ENCODE results near the gene RAB27B.

RAB27B gene

DNA sequence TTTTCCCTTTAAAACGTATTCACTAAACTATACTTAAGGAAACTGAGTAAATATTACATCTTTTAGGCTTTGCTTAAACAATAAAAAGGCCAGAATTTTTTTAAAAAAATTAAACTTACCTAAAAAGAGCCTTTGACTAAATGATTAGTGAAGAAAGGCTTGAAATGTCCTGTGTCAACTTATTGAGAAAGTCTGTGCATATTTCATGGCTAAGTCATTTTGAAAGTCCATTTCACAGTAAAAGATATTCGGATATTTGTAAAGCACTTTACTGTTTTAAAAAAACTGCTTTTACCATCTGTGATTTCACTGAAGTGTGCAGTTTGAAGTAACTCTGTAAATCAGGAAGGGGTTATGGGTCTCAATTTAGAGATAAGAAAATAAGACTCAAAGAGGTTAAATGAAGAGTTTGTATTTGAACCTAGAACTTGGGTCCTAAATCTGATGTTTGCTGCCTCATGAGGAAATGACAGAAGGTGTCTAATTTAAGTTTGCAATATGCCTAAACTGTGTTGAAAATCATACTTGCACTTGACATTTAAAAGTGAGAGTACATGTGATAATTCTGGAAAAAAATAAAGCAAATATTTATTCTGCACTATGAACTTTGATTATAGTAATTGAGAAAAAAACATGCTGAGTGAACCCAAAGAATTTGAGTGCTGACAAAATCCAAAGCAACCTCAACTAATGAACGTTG, 50.5 kb downstream of the RAB27B start:
- H3K27me3 ChIP-seq (replicated peaks; ENCODE audit: control insufficient read depth, insufficient read depth, low read length, poor library complexity, severe bottlenecking): no peaks in the 10 kb centered on the region
- H3K4me3 ChIP-seq (ENCODE audit: insufficient read depth, low read depth, low read length, poor library complexity, severe bottlenecking): no peak overlapping the region
- H3K36me3 ChIP-seq (ENCODE audit: control insufficient read depth, insufficient read depth, low read length): no peaks in the 10 kb centered on the region
- H3K9me3 ChIP-seq (ENCODE audit: control insufficient read depth, low read length): no peaks in the 10 kb centered on the region
- H3K4me1 ChIP-seq (ENCODE audit: control insufficient read depth, insufficient read depth, low read length, poor library complexity, severe bottlenecking): no peaks in the 10 kb centered on the region
- H3K27ac ChIP-seq (ENCODE audit: insufficient read depth, low read length, poor library complexity, severe bottlenecking): no peak overlapping the region
- DNase-seq: no peak

DNA sequence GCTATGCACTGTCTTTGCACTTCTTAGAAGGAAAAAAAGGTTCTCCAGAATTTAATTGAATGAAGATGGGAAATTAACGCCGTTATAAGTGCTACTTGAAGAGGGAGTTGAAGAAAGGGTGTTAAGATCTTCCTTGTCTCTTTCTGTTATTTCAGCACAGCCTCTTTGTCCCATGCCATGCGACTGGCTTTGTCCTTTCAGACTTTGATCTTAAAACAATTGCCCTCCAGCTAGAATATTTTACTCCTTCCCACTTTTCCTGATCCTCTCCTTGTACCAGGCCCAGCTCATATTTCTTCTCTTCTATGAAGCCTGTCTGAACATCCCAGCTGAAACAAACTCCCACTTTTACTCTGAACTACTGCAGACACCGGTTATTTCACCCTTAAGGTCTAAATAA, 51.4 kb downstream of the RAB27B start:
- Histone ChIP-seq H3K4me1 (ENCODE audit: control insufficient read depth, insufficient read depth, low read length, poor library complexity, severe bottlenecking) (no peaks in the 10 kb centered on the region), H3K4me3 (ENCODE audit: insufficient read depth, low read depth, low read length, poor library complexity, severe bottlenecking) (no peak overlapping the region), H3K9me3 (ENCODE audit: control insufficient read depth, low read length) (no peaks in the 10 kb centered on the region), H3K36me3 (ENCODE audit: control insufficient read depth, insufficient read depth, low read length) (no peaks in the 10 kb centered on the region), H3K27me3 (replicated peaks; ENCODE audit: control insufficient read depth, insufficient read depth, low read length, poor library complexity, severe bottlenecking) (no peaks in the 10 kb centered on the region), H3K27ac (ENCODE audit: insufficient read depth, low read length, poor library complexity, severe bottlenecking) (no peak overlapping the region)
- DNase-seq: no peak

DNA sequence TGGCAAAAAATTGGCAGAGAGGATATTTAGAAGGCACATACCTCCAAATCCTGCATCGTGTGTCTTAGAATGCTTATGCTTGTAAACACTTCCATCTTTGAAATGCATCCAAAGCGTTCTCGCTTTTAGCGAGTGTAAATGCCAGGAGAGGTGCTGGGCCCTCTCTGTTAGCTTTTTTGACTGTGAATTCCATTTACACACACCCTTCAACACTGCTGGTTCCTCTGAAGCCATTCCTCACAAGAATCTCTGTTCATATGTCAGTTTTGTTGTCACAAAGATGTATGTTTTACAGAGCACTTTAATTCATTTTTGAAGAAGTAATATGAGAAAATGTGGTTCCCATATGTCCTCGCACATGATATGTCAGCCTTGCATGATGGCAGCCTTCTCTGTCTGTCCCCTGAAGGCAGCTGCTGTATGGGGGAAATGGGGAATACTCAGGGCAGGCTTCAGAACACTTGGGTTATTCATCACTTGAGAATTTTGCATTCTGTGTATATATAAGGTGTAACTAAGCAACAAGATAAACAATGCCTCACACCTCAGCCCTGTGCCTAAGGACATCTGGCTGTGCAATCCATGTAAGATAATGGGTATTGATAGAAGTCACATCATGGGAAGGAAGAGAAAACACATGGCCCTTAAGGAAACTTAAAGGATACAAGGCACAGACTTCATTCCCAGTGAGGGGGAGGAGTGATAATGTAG, 52.3 kb downstream of the RAB27B start:
- no peaks in the 10 kb centered on the region for H3K9me3 ChIP-seq (ENCODE audit: control insufficient read depth, low read length)
- no peak overlapping the region for H3K27ac ChIP-seq (ENCODE audit: insufficient read depth, low read length, poor library complexity, severe bottlenecking)
- no peaks in the 10 kb centered on the region for H3K36me3 ChIP-seq (ENCODE audit: control insufficient read depth, insufficient read depth, low read length)
- H3K4me3 ChIP-seq (ENCODE audit: insufficient read depth, low read depth, low read length, poor library complexity, severe bottlenecking): no peak overlapping the region
- H3K27me3 ChIP-seq (replicated peaks; ENCODE audit: control insufficient read depth, insufficient read depth, low read length, poor library complexity, severe bottlenecking): no peaks in the 10 kb centered on the region
- H3K4me1 ChIP-seq (ENCODE audit: control insufficient read depth, insufficient read depth, low read length, poor library complexity, severe bottlenecking): no peaks in the 10 kb centered on the region
- no peak for DNase-seq

DNA sequence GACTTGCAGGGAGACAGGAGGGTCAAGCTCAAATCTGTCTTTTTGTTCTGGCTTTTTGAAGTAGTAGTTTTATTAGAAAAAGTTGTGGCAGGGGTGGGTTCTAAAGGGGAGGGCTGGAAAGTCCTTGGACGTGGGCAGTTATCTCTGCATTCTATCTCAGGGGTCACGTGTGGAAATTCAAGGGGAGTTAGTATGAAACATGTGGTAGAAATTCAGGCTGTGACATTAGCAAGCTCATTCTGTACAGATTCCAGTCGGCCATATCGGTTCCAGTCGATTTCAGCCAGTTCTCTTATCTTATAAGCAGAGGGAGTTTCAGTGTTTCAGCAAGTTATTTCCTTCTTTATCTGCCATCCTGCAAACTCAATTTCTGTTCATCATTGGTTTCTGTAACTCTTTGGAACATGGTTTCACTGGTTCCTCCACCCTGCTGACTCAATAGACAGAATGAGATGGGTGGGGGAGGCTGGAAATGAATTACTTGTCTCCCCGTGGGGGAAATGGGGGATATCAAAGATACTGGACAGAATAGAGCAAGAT, 53.0 kb downstream of the RAB27B start:
- no peaks in the 10 kb centered on the region for H3K9me3 ChIP-seq (ENCODE audit: control insufficient read depth, low read length)
- H3K27me3 ChIP-seq (replicated peaks; ENCODE audit: control insufficient read depth, insufficient read depth, low read length, poor library complexity, severe bottlenecking): no peaks in the 10 kb centered on the region
- H3K27ac ChIP-seq (ENCODE audit: insufficient read depth, low read length, poor library complexity, severe bottlenecking): no peak overlapping the region
- no peak for DNase-seq
- H3K4me1 ChIP-seq (ENCODE audit: control insufficient read depth, insufficient read depth, low read length, poor library complexity, severe bottlenecking): no peaks in the 10 kb centered on the region
- H3K36me3 ChIP-seq (ENCODE audit: control insufficient read depth, insufficient read depth, low read length): no peaks in the 10 kb centered on the region
- H3K4me3 ChIP-seq (ENCODE audit: insufficient read depth, low read depth, low read length, poor library complexity, severe bottlenecking): no peak overlapping the region

DNA sequence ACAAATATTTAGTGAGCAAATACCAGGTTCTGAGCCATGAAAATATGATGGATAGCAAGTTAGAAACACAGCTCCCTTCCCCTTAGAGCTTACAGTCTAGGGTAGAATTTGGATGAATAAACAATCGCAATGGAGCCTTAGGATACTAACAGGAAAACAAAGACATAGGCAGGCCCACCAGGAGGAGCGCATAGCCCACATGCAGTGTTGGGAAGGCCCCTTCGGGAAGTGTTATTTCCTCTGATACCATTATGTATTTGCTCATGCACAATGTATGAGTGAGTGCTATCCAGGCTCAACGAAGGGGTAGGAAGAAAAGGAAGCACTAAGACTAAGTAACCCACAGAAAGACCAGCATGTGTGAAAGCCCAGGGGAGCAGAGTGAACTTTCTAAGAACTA, 54.0 kb downstream of the RAB27B start:
- H3K27me3 ChIP-seq (replicated peaks; ENCODE audit: control insufficient read depth, insufficient read depth, low read length, poor library complexity, severe bottlenecking): no peaks in the 10 kb centered on the region
- H3K9me3 ChIP-seq (ENCODE audit: control insufficient read depth, low read length): no peaks in the 10 kb centered on the region
- H3K36me3 ChIP-seq (ENCODE audit: control insufficient read depth, insufficient read depth, low read length): no peaks in the 10 kb centered on the region
- H3K4me3 ChIP-seq (ENCODE audit: insufficient read depth, low read depth, low read length, poor library complexity, severe bottlenecking): no peak overlapping the region
- no peak for DNase-seq
- no peaks in the 10 kb centered on the region for H3K4me1 ChIP-seq (ENCODE audit: control insufficient read depth, insufficient read depth, low read length, poor library complexity, severe bottlenecking)
- no peak overlapping the region for H3K27ac ChIP-seq (ENCODE audit: insufficient read depth, low read length, poor library complexity, severe bottlenecking)

DNA sequence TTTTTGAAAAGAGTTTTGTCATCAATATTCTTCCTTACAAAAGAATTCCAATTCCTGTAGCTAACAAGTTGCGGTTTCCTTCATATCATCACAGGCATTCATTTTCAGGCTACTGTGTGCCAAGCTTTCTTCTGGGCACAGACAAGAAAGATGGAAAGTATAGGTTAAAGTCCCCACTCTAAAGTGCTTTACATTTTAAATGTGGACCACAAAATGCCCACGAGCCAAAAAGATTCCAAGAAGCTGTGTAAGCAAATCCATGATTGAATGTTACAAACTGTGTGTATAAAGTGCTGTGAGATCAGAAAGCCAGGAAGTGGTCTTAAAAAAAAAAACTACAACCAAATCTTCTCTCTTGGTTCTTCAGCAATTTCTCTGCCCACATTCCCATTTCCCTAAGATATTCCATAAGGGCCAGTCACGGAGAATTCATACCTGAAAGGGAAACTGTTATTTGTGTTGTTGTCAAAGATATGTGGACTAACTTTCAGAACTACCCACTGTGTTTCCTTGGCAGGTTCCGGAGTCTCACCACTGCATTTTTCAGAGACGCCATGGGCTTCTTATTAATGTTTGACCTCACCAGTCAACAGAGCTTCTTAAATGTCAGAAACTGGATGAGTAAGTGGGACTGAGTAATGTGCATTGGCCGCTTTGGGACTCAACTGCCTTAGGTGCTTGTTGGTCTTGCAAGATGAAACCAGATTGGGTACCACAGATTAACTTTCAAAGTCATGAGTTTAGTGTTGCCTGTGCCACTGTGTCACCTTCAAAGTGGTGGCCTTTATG, 55.7 kb downstream of the RAB27B start:
- no peak for DNase-seq
- Histone ChIP-seq H3K27ac (ENCODE audit: insufficient read depth, low read length, poor library complexity, severe bottlenecking) (no peak overlapping the region), H3K4me3 (ENCODE audit: insufficient read depth, low read depth, low read length, poor library complexity, severe bottlenecking) (no peak overlapping the region), H3K4me1 (ENCODE audit: control insufficient read depth, insufficient read depth, low read length, poor library complexity, severe bottlenecking) (no peaks in the 10 kb centered on the region), H3K27me3 (replicated peaks; ENCODE audit: control insufficient read depth, insufficient read depth, low read length, poor library complexity, severe bottlenecking) (no peaks in the 10 kb centered on the region), H3K9me3 (ENCODE audit: control insufficient read depth, low read length) (no peaks in the 10 kb centered on the region), H3K36me3 (ENCODE audit: control insufficient read depth, insufficient read depth, low read length) (no peaks in the 10 kb centered on the region)

DNA sequence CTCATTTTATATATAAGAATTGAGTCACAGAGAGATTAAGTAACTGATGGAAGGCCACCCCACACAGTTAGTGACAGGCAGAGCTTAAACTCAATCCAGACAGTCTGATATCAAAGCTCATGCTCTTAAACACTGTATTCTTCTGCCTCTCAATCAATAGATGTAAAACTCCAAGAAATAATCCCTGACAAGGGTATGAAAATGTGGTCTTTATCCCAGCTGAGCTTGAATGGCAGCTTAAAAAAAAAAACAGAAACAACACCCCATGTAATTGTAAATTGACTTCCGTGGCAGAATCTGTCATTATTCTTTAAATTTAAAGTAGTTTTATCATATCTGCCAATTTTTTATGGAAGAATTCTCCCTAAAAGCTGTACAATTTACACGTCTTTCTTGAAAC, 60.1 kb downstream of the RAB27B start:
- no peak for DNase-seq
- no peaks in the 10 kb centered on the region for H3K27me3 ChIP-seq (replicated peaks; ENCODE audit: control insufficient read depth, insufficient read depth, low read length, poor library complexity, severe bottlenecking)
- no peaks in the 10 kb centered on the region for H3K9me3 ChIP-seq (ENCODE audit: control insufficient read depth, low read length)
- no peak overlapping the region for H3K4me3 ChIP-seq (ENCODE audit: insufficient read depth, low read depth, low read length, poor library complexity, severe bottlenecking)
- no peaks in the 10 kb centered on the region for H3K4me1 ChIP-seq (ENCODE audit: control insufficient read depth, insufficient read depth, low read length, poor library complexity, severe bottlenecking)
- no peaks in the 10 kb centered on the region for H3K36me3 ChIP-seq (ENCODE audit: control insufficient read depth, insufficient read depth, low read length)
- no peak overlapping the region for H3K27ac ChIP-seq (ENCODE audit: insufficient read depth, low read length, poor library complexity, severe bottlenecking)

DNA sequence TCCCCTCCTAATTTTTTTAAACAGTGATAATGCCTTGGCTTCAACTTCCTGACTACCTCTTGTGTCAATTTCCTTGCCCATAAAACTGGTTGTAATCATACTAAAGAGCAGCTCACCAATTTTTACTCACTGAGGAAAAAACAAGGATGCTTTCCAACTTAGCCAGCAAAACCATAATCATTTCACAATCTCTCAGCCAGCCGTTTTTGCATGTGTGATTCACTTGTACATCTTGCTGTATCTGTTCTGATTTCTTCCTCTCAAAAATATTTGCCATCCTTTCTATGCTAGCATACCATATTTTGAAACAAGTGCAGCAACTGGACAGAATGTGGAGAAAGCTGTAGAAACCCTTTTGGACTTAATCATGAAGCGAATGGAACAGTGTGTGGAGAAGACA, 60.7 kb downstream of the RAB27B start:
- H3K4me3 ChIP-seq (ENCODE audit: insufficient read depth, low read depth, low read length, poor library complexity, severe bottlenecking): no peak overlapping the region
- H3K36me3 ChIP-seq (ENCODE audit: control insufficient read depth, insufficient read depth, low read length): no peaks in the 10 kb centered on the region
- no peaks in the 10 kb centered on the region for H3K27me3 ChIP-seq (replicated peaks; ENCODE audit: control insufficient read depth, insufficient read depth, low read length, poor library complexity, severe bottlenecking)
- no peaks in the 10 kb centered on the region for H3K4me1 ChIP-seq (ENCODE audit: control insufficient read depth, insufficient read depth, low read length, poor library complexity, severe bottlenecking)
- no peak for DNase-seq
- H3K27ac ChIP-seq (ENCODE audit: insufficient read depth, low read length, poor library complexity, severe bottlenecking): no peak overlapping the region
- H3K9me3 ChIP-seq (ENCODE audit: control insufficient read depth, low read length): no peaks in the 10 kb centered on the region

DNA sequence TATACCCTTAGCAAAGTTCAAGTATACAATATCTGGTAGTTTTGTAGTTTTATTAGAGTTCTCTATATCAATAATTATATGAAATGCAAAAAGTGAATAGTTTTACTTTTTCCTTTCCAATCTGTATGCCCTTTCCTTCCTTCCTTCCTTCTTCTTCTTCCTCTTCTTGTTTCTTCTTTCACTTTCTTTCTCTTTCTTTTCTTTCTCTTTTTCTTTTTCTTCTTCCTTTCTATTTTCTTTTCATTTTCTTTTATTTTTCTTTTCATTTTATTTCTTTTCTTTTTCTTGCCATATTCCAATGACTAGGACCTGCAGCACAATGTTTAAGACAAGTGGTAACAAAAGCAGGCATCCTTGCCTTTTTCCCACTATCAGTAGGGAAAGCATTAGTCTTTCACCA, 71.2 kb downstream of the RAB27B start:
- Histone ChIP-seq H3K36me3 (ENCODE audit: control insufficient read depth, insufficient read depth, low read length) (no peaks in the 10 kb centered on the region), H3K9me3 (ENCODE audit: control insufficient read depth, low read length) (no peaks in the 10 kb centered on the region), H3K4me3 (ENCODE audit: insufficient read depth, low read depth, low read length, poor library complexity, severe bottlenecking) (no peak overlapping the region), H3K27me3 (replicated peaks; ENCODE audit: control insufficient read depth, insufficient read depth, low read length, poor library complexity, severe bottlenecking) (no peaks in the 10 kb centered on the region), H3K4me1 (ENCODE audit: control insufficient read depth, insufficient read depth, low read length, poor library complexity, severe bottlenecking) (no peaks in the 10 kb centered on the region), H3K27ac (ENCODE audit: insufficient read depth, low read length, poor library complexity, severe bottlenecking) (no peak overlapping the region)
- no peak for DNase-seq

DNA sequence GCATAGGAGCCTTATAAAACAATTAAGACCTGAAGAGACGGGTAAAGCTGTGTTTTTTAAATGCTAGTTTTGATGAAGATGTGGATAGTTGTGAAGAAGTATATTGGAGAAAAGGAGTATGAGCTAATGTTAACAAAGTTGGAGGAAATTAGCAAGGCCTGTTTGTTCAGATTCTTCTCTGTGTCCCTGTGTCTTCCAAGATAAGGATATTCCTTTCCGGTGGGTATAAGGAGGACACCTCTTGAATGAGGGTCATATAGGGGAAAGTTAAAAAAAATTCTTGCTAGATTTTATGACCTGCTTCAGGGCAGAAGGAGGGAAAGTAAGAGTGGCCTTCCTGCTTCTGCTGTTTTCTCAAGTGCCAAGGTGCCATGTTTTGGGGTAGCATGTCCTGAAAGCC, 72.0 kb downstream of the RAB27B start:
- H3K27ac ChIP-seq (ENCODE audit: insufficient read depth, low read length, poor library complexity, severe bottlenecking): no peak overlapping the region
- H3K27me3 ChIP-seq (replicated peaks; ENCODE audit: control insufficient read depth, insufficient read depth, low read length, poor library complexity, severe bottlenecking): no peaks in the 10 kb centered on the region
- no peaks in the 10 kb centered on the region for H3K36me3 ChIP-seq (ENCODE audit: control insufficient read depth, insufficient read depth, low read length)
- no peak overlapping the region for H3K4me3 ChIP-seq (ENCODE audit: insufficient read depth, low read depth, low read length, poor library complexity, severe bottlenecking)
- H3K4me1 ChIP-seq (ENCODE audit: control insufficient read depth, insufficient read depth, low read length, poor library complexity, severe bottlenecking): no peaks in the 10 kb centered on the region
- no peak for DNase-seq
- no peaks in the 10 kb centered on the region for H3K9me3 ChIP-seq (ENCODE audit: control insufficient read depth, low read length)

Measured in effector memory CD4-positive, alpha-beta T cell (primary cell).